ENCODE results near the gene EML4. TPM values are rescaled to one million over a fixed set of nuclear protein-coding genes. Genes with fewer than 3 reads are reported as not detected.

Gene EML4
- total and polyA plus RNA-seq, 4 experiments from 2014 or later: 52.8 to 172 (median 140) TPM

DNA sequence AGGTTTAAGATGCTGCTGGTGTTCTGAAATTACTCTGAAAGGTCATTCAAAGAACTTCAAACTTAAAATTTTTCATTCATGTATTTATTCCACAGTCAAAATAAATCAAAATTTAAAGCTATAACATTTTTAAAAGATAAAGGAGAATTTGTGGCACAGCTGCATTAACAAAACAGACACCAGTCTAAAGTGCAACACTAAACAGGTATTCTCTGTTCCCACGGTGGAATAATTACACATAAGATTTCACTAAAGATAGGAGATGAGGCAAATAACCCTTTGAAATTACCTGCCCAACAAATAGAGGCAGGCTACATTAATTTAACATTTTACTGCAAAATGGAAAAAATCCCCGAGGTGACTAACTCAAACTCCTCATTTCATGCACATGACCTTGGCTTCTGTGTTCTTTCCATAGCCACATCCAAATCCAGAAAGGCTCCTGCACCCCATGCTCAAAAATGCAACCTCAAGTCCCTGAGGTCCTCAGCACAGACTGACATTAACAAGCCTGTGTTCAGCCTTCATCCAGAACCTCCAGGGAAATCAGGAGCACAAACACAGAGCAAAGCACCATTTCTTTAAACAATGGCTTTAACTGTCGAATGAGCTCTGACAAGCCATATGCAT lies 181.4 kb downstream of the EML4 start:
- ChIA-PET CTCF (ENCODE audit: partially characterized antibody) (interaction anchor here (1.1 kb wide), 1 partner anchor 8 kb away, joined by 4 read pairs; no protein-coding TSS in a partner anchor), POLR2A (ENCODE audit: partially characterized antibody) (no interaction called here)
- Histone ChIP-seq H3K27me3 (ENCODE audit: insufficient read depth, low read length) (no peaks in the 10 kb centered on the region), H3K27ac (ENCODE audit: low read depth, low read length) (no peak overlapping the region), H3K4me3 (ENCODE audit: low read length in 2 of 2) (no peak overlapping the region), H3K4me1 (ENCODE audit: insufficient read depth, low read length) (peaks cover 10% of the 10 kb centered on the region), H3K36me3 (ENCODE audit: insufficient read depth, low read length) (peaks cover 30% of the 10 kb centered on the region), H3K9me3 (ENCODE audit: control insufficient read depth in 1 of 2, low read length in 2 of 2) (no peaks in the 10 kb centered on the region)
- Mint-ChIP-seq H3K27me3 (no peaks in the 10 kb centered on the region), H3K9me3 (no peaks in the 10 kb centered on the region), H3K4me3 (no peak overlapping the region), H3K4me1 (peaks cover 26 to 46% (median 32%) of the 10 kb centered on the region in 4 donors), H3K27ac (peak overlapping the region in 2 of 7 donors; percentile 23 to 24), H3K36me3 (peaks cover 33 to 68% of the 10 kb centered on the region in 2 donors)
- DNase-seq: no peak
- intact Hi-C loops (cut with micrococcal nuclease): no loop called here

DNA sequence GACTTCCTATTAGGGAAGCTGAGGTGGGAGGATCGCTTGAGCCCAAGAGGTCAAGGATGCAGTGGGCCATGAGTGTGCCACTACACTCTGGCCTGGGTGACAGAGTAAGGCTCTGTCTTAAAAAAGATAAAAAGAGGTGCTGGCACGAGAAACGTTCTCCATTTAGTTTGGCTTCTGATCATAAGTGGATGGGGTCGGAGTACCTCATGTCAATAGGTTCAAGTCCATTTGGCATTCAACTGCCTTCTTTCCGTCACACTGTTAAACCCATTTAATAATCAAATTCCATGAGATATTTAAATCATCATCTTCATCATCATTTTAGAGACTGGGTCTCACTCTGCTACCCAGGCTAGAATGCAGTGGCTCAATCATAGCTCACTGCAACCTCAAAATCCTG lies 182.7 kb downstream of the EML4 start:
- peaks cover 23% of the 10 kb centered on the region for H3K36me3 ChIP-seq (ENCODE audit: insufficient read depth, low read length)
- peak overlapping the region in 2 of 7 donors; percentile 39 to 56 for H3K27ac Mint-ChIP-seq
- H3K9me3 Mint-ChIP-seq: no peaks in the 10 kb centered on the region
- H3K27me3 ChIP-seq (ENCODE audit: insufficient read depth, low read length): no peaks in the 10 kb centered on the region
- peaks cover 25 to 59% of the 10 kb centered on the region in 2 donors for H3K36me3 Mint-ChIP-seq
- H3K4me1 Mint-ChIP-seq: peaks cover 32 to 51% (median 38%) of the 10 kb centered on the region in 4 donors
- intact Hi-C loops (cut with micrococcal nuclease): no loop called here
- no peak for DNase-seq
- H3K4me3 Mint-ChIP-seq: no peak overlapping the region
- H3K27me3 Mint-ChIP-seq: no peaks in the 10 kb centered on the region
- H3K9me3 ChIP-seq (ENCODE audit: control insufficient read depth in 1 of 2, low read length in 2 of 2): no peaks in the 10 kb centered on the region
- peaks cover 18% of the 10 kb centered on the region for H3K4me1 ChIP-seq (ENCODE audit: insufficient read depth, low read length)
- ChIA-PET CTCF (ENCODE audit: partially characterized antibody) (interaction anchor here (1.4 kb wide), 1 partner anchor 39 kb away, joined by 3 read pairs; no protein-coding TSS in a partner anchor), POLR2A (ENCODE audit: partially characterized antibody) (no interaction called here)
- no peak overlapping the region for H3K27ac ChIP-seq (ENCODE audit: low read depth, low read length)
- H3K4me3 ChIP-seq (ENCODE audit: low read length in 2 of 2): no peak overlapping the region

DNA sequence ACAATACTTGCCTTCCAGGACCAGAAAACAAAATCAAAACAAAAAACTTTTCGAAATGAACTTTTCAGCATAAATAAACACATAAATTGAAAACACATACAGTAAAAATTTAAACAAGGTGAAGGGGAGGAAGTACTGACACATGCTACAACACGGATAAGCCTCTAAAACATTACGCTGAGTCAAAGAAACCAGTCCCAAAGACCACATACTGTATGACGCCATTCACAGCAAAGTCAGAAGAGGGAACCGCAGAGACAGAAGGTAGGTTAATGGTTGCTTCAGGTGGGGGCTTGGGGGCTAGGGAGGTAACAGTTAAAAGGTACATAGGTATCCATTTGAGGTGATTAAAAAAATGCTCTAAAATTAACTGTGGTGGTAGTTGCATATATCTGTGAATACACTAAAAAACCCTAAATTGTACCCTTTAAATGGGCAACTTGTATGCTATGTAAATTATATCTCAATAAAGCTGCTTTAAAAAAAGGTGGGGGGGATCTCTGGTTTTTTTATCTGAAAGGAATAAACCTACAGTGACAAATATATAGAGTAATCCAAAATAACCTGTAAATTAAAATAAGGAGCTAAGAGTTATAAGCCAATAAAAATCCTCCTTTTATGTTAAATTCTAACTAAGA lies 184.8 kb downstream of the EML4 start:
- H3K4me1 ChIP-seq (ENCODE audit: insufficient read depth, low read length): peaks cover 36% of the 10 kb centered on the region
- POLR2A ChIA-PET (ENCODE audit: partially characterized antibody): interaction anchor here (0.7 to 1.6 kb wide), 2 partner anchors 8 to 153 kb away, joined by 3 to 6 read pairs; partner anchors contain the start of gene COX7A2L
- H3K4me3 ChIP-seq (ENCODE audit: low read length in 2 of 2): no peak overlapping the region
- intact Hi-C loops (cut with micrococcal nuclease): no loop called here
- no peaks in the 10 kb centered on the region for H3K27me3 ChIP-seq (ENCODE audit: insufficient read depth, low read length)
- Mint-ChIP-seq H3K4me3 (no peak overlapping the region), H3K27ac (peak overlapping the region in 6 of 7 donors; percentile 17 to 88 (median 66)), H3K9me3 (no peaks in the 10 kb centered on the region), H3K4me1 (peaks cover 46 to 63% (median 50%) of the 10 kb centered on the region in 4 donors), H3K36me3 (peaks cover 14 to 51% of the 10 kb centered on the region in 2 donors), H3K27me3 (no peaks in the 10 kb centered on the region)
- H3K9me3 ChIP-seq (ENCODE audit: control insufficient read depth in 1 of 2, low read length in 2 of 2): no peaks in the 10 kb centered on the region
- H3K36me3 ChIP-seq (ENCODE audit: insufficient read depth, low read length): peaks cover 23% of the 10 kb centered on the region
- DNase-seq: no peak
- CTCF ChIA-PET (ENCODE audit: partially characterized antibody): no interaction called here
- no peak overlapping the region for H3K27ac ChIP-seq (ENCODE audit: low read depth, low read length)

DNA sequence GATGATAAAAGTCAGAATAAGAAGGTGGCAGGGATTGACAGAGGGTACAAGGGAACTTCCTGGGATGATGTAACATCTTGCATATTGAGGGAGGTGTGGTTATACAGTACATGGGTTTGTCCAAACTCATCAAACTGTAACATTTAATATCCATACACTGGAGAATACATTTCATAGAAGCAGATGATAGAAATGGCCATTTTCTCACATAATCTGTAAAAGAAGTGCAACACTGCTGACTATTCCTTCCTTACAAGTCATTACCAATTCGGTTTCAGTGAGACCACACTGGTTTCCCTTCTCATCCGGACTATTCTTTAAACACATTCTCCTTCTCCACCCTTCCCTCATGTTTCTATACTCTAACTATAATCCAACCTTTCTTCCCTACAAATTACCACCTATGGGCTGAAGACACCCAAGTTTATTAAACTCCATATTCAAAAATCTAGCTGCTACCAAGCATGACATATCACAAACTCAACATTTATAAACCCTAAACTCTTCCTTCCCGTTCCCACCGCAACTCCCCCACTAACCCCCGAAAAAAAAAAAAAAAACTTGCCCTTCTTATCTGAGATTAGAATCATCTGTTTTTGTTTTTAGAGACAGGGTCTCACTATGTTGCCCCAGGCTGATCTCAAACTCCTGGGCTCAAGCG lies 190.3 kb downstream of the EML4 start:
- Mint-ChIP-seq H3K4me1 (peaks cover 48 to 68% (median 59%) of the 10 kb centered on the region in 4 donors), H3K9me3 (no peaks in the 10 kb centered on the region), H3K27me3 (no peaks in the 10 kb centered on the region), H3K4me3 (peak overlapping the region; percentile 89 to 97 (median 94)), H3K27ac (peak overlapping the region; percentile 96 to 100 (median 98)), H3K36me3 (peaks cover 5 to 14% of the 10 kb centered on the region in 2 donors)
- POLR2A ChIA-PET (ENCODE audit: partially characterized antibody): interaction anchor here (1.3 to 3.0 kb wide), 4 partner anchors 33 to 188 kb away, joined by 3 to 12 read pairs (median 4); no protein-coding TSS in a partner anchor
- peak overlapping the region; percentile 84 to 97 for H3K4me3 ChIP-seq (ENCODE audit: low read length in 2 of 2)
- H3K9me3 ChIP-seq (ENCODE audit: control insufficient read depth in 1 of 2, low read length in 2 of 2): no peaks in the 10 kb centered on the region
- H3K27ac ChIP-seq (ENCODE audit: low read depth, low read length): peak overlapping the region; percentile 93
- no peaks in the 10 kb centered on the region for H3K27me3 ChIP-seq (ENCODE audit: insufficient read depth, low read length)
- peak in 1 of 5 donors; percentile 23 for DNase-seq
- CTCF ChIA-PET (ENCODE audit: partially characterized antibody): interaction anchor here (1.2 kb wide), 1 partner anchor 518 kb away, joined by 3 read pairs; no protein-coding TSS in a partner anchor
- intact Hi-C loops (cut with micrococcal nuclease): no loop called here
- H3K4me1 ChIP-seq (ENCODE audit: insufficient read depth, low read length): peaks cover 56% of the 10 kb centered on the region
- no peaks in the 10 kb centered on the region for H3K36me3 ChIP-seq (ENCODE audit: insufficient read depth, low read length)

DNA sequence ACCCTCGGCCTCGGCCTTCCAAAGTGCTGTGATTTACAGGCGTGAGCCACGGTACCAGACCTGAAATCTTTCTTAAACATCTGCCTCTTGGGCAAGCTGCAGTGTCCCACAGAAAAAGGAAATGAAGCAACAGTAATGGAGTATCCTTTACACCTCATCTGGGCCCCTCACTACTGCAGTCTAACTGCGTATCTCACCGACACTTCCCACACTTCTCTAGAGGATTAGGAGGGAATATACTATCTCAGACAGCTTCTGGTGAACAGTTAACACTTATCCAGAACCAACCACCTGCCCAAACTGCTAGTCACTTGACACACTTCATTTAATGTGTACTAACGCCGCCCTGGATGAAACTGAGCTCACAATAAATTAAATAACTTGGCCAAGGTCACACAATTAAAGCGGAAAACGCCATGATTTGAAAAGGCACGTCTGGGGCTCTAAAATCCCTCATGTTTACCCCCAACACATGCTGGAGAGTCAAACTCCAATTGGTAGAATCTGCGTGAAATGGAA lies 190.9 kb downstream of the EML4 start:
- Histone ChIP-seq H3K36me3 (ENCODE audit: insufficient read depth, low read length) (no peaks in the 10 kb centered on the region), H3K27ac (ENCODE audit: low read depth, low read length) (peak overlapping the region; percentile 93), H3K4me3 (ENCODE audit: low read length in 2 of 2) (peak overlapping the region; percentile 84 to 97), H3K4me1 (ENCODE audit: insufficient read depth, low read length) (peaks cover 51% of the 10 kb centered on the region), H3K27me3 (ENCODE audit: insufficient read depth, low read length) (no peaks in the 10 kb centered on the region), H3K9me3 (ENCODE audit: control insufficient read depth in 1 of 2, low read length in 2 of 2) (no peaks in the 10 kb centered on the region)
- peak overlapping the region; percentile 96 to 100 (median 98) for H3K27ac Mint-ChIP-seq
- no peaks in the 10 kb centered on the region for H3K27me3 Mint-ChIP-seq
- H3K4me3 Mint-ChIP-seq: peak overlapping the region; percentile 89 to 97 (median 94)
- peaks cover 5 to 14% of the 10 kb centered on the region in 2 donors for H3K36me3 Mint-ChIP-seq
- DNase-seq: peak in 3 of 5 donors; percentile 11 to 22 (median 12)
- no peaks in the 10 kb centered on the region for H3K9me3 Mint-ChIP-seq
- CTCF ChIA-PET (ENCODE audit: partially characterized antibody): interaction anchor here (1.2 to 2.7 kb wide), 2 partner anchors 264 to 518 kb away, joined by 3 to 8 read pairs; no protein-coding TSS in a partner anchor
- intact Hi-C loops (cut with micrococcal nuclease): loop anchor here (2.0 to 5.0 kb wide), 5 partner anchors 33 to 1807 kb away; partner anchors contain the start of genes KCNG3 and PPM1B
- peaks cover 42 to 62% (median 53%) of the 10 kb centered on the region in 4 donors for H3K4me1 Mint-ChIP-seq
- POLR2A ChIA-PET (ENCODE audit: partially characterized antibody): interaction anchor here (1.0 to 3.0 kb wide), 6 partner anchors 17 to 232 kb away, joined by 3 to 12 read pairs (median 4); no protein-coding TSS in a partner anchor

DNA sequence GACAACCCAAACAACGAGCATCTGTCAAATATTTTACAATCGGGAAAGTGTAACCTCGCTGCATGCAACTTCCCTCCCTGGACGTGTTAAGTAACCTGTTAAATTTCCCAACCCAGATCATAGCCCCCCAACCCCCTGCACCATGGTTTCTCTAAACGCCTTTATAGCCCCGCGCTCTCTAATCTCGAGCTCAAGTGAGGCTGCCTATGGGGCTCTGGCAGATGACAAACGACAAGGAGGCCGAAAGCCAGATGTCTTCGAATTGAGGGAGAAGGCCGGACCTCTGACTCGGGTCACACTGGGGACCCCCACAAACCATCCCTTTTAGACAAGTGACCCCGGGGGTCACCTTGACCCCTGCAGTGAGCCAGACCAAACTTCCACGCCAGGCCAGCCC lies 191.3 kb downstream of the EML4 start:
- no peaks in the 10 kb centered on the region for H3K27me3 Mint-ChIP-seq
- H3K4me1 ChIP-seq (ENCODE audit: insufficient read depth, low read length): peaks cover 51% of the 10 kb centered on the region
- peak overlapping the region; percentile 93 for H3K27ac ChIP-seq (ENCODE audit: low read depth, low read length)
- peaks cover 5 to 12% of the 10 kb centered on the region in 2 donors for H3K36me3 Mint-ChIP-seq
- ChIA-PET CTCF (ENCODE audit: partially characterized antibody) (interaction anchor here (1.2 to 2.7 kb wide), 3 partner anchors 164 to 519 kb away, joined by 3 to 8 read pairs (median 4); no protein-coding TSS in a partner anchor), POLR2A (ENCODE audit: partially characterized antibody) (interaction anchor here (0.6 to 3.0 kb wide), 16 partner anchors 8 to 1235 kb away, joined by 3 to 12 read pairs (median 4); partner anchors contain the start of gene THADA)
- peak overlapping the region; percentile 96 to 100 (median 98) for H3K27ac Mint-ChIP-seq
- H3K36me3 ChIP-seq (ENCODE audit: insufficient read depth, low read length): no peaks in the 10 kb centered on the region
- H3K9me3 Mint-ChIP-seq: no peaks in the 10 kb centered on the region
- H3K4me3 Mint-ChIP-seq: peak overlapping the region; percentile 89 to 97 (median 94)
- H3K4me3 ChIP-seq (ENCODE audit: low read length in 2 of 2): peak overlapping the region; percentile 84 to 97
- no peaks in the 10 kb centered on the region for H3K27me3 ChIP-seq (ENCODE audit: insufficient read depth, low read length)
- DNase-seq: no peak
- intact Hi-C loops (cut with micrococcal nuclease): loop anchor here (2.0 to 5.0 kb wide), 5 partner anchors 34 to 1807 kb away; partner anchors contain the start of genes KCNG3 and PPM1B
- peaks cover 39 to 58% (median 50%) of the 10 kb centered on the region in 4 donors for H3K4me1 Mint-ChIP-seq
- no peaks in the 10 kb centered on the region for H3K9me3 ChIP-seq (ENCODE audit: control insufficient read depth in 1 of 2, low read length in 2 of 2)
